Measurements from ENCODE around the gene TUFT1.

Gene TUFT1

GRCh38 chr1:151539321-151540020, 638 bp upstream of the TUFT1 start:
- DNase-seq, result peak; percentile 96 to 99

GRCh38 chr1:151540982-151541377, 871 bp downstream of the TUFT1 start:
- peak in 1 of 2 experiments; percentile 26 for DNase-seq

- DNase-seq, result no peak
Observed at GRCh38 chr1:151541752-151542151, 1.6 kb downstream of the TUFT1 start.

- DNase-seq, result peak in 1 of 2 experiments; percentile 33
Observed at GRCh38 chr1:151542710-151543129, 2.6 kb downstream of the TUFT1 start.

- no peak for DNase-seq
Observed at GRCh38 chr1:151545542-151545941, 5.4 kb downstream of the TUFT1 start.

- no peak for DNase-seq
Observed at GRCh38 chr1:151546011-151546925, 6.2 kb downstream of the TUFT1 start.

- DNase-seq, result no peak
Observed at GRCh38 chr1:151547119-151547899, 7.2 kb downstream of the TUFT1 start.

GRCh38 chr1:151547900-151548230, 7.8 kb downstream of the TUFT1 start:
- DNase-seq, result no peak

- no peak for DNase-seq
Observed at GRCh38 chr1:151549199-151549598, 9.1 kb downstream of the TUFT1 start.

- DNase-seq, result no peak
Observed at GRCh38 chr1:151553659-151554058, 13.6 kb downstream of the TUFT1 start.

- no peak for DNase-seq
Observed at GRCh38 chr1:151556052-151556451, 15.9 kb downstream of the TUFT1 start.

GRCh38 chr1:151562661-151563060, 22.6 kb downstream of the TUFT1 start:
- DNase-seq, result no peak

- DNase-seq, result peak in 1 of 2 experiments; percentile 36
Observed at GRCh38 chr1:151563376-151563775, 23.3 kb downstream of the TUFT1 start.

GRCh38 chr1:151565502-151566189, 25.5 kb downstream of the TUFT1 start:
- DNase-seq, result no peak

GRCh38 chr1:151568626-151569088, 28.5 kb downstream of the TUFT1 start:
- no peak for DNase-seq

GRCh38 chr1:151570819-151571218, 30.7 kb downstream of the TUFT1 start:
- peak; percentile 75 to 90 for DNase-seq

- no peak for DNase-seq
Observed at GRCh38 chr1:151574575-151575529, 34.7 kb downstream of the TUFT1 start.

GRCh38 chr1:151577173-151577572, 37.1 kb downstream of the TUFT1 start:
- DNase-seq, result no peak

GRCh38 chr1:151578941-151579340, 38.8 kb downstream of the TUFT1 start:
- no peak for DNase-seq

GRCh38 chr1:151579436-151580225, 39.5 kb downstream of the TUFT1 start:
- DNase-seq, result no peak

GRCh38 chr1:151581451-151581850, 41.3 kb downstream of the TUFT1 start:
- no peak for DNase-seq

Measured in NCI-H2081 (cell line).